ENCODE data around the gene ADGRG3. TPM values are rescaled to one million over a fixed set of nuclear protein-coding genes. Genes with fewer than 3 reads are reported as not detected.

Gene ADGRG3
- total and polyA plus RNA-seq, 10 of the 15 experiments (the other 5 are each of a cell fraction or from before 2014, with no cell fraction given): 0.10 to 0.11 (median 0.10) TPM; not detected in 7

GRCh38 chr16:57730771-57731730, 62.9 kb downstream of the ADGRG3 start (continued):
- TF ChIP-seq NR2C1 (IDR thresholded peaks at IDR 0.05) (no peak), NR2C2 (IDR thresholded peaks at IDR 0.05; ENCODE audit: borderline replicate concordance, control insufficient read depth, insufficient read length, low read depth) (no peak), CBFB (IDR thresholded peaks at IDR 0.05; ENCODE audit: low read depth) (no peak), RUNX3 (IDR thresholded peaks at IDR 0.05; ENCODE audit: low read length) (no peak), BHLHE40 (IDR thresholded peaks at IDR 0.05; ENCODE audit: borderline replicate concordance in 1 of 2, low read depth in 2 of 2, low read length in 1 of 2) (no peak), CHD4 (IDR thresholded peaks at IDR 0.05) (no peak), POLR2AphosphoS5 (IDR thresholded peaks at IDR 0.05; ENCODE audit: low read length) (no peak), SUPT20H (IDR thresholded peaks at IDR 0.05; ENCODE audit: borderline replicate concordance, control insufficient read depth, low read depth, low read length) (no peak), BACH1 (IDR thresholded peaks at IDR 0.05; ENCODE audit: borderline replicate concordance) (no peak)

DNA sequence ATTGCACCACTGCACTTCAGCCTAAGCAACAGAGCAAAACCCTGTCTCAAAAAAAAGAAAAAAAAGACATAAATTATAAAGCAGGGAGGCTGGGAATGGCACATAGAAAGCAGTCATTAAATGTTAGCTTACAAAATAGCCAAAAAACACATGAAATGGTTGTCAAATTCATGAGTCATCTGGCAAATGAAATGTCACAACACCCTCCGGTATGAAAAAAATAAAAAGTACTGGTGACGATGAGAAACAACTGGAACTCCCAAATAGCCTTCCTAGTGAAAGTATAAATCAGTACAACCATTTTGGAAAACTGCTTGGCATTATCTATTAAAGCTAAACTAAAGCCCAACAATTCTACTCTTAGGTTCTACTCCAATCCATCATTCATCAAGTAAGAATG, 63.9 kb downstream of the ADGRG3 start:
- peaks cover 4% of the 10 kb centered on the region; the same call in 2 of the 3 replicates for H3K9me3 ChIP-seq (replicated peaks; ENCODE audit: control insufficient read depth, insufficient read depth, low read length)
- no peak overlapping the region for H3K27ac ChIP-seq (ENCODE audit: control insufficient read depth, insufficient read depth)
- peaks cover 9% of the 10 kb centered on the region for H3K79me2 ChIP-seq (ENCODE audit: control insufficient read depth, insufficient read depth, low read length)
- H3K9ac ChIP-seq (ENCODE audit: control insufficient read depth, insufficient read depth, low read length): no peak overlapping the region
- intact Hi-C loops (cut with micrococcal nuclease; ENCODE audit: unreplicated experiment): no loop called here
- in situ Hi-C loops (cut with MboI): no loop called here
- FAIRE-seq (no peak), ATAC-seq (no peak), DNase-seq (ENCODE audit: low read depth, low spot score) (no peak)
- H3K4me2 ChIP-seq (ENCODE audit: control insufficient read depth, insufficient read depth): no peak overlapping the region
- peaks cover 10% of the 10 kb centered on the region for H3K4me1 ChIP-seq (ENCODE audit: control insufficient read depth, insufficient read depth, low read length)
- ChIA-PET CTCF (no interaction called here), POLR2A (interaction anchor here (1.0 kb wide), 1 partner anchor 19 kb away, joined by 4 read pairs; no protein-coding TSS in a partner anchor), RAD21 (ENCODE audit: unreplicated experiment) (no interaction called here), SMC1A (ENCODE audit: uncharacterized antibody, unreplicated experiment) (no interaction called here)
- no TSS peak for BruUV-seq (replicated peaks)
- no peaks in the 10 kb centered on the region for H4K20me1 ChIP-seq (ENCODE audit: control insufficient read depth, insufficient read depth)
- H3K4me3 ChIP-seq: no peak overlapping the region
- 98% methylated on average over 2 of the region's 2 CpGs for WGBS (ENCODE audit: insufficient coverage, insufficient replicate concordance, low lambda C conversion rate, missing lambda C conversion rate)
- no peaks in the 10 kb centered on the region for H3K36me3 ChIP-seq (ENCODE audit: control insufficient read depth in 2 of 2, insufficient read depth in 2 of 2, low read length in 1 of 2)
- no peak overlapping the region for H2AFZ ChIP-seq (ENCODE audit: control insufficient read depth, low read depth, low read length)
- H3K27me3 ChIP-seq (replicated peaks in 1 of 2; ENCODE audit: control insufficient read depth in 2 of 2, insufficient read depth in 2 of 2, low read length in 1 of 2): no peaks in the 10 kb centered on the region
- TF ChIP-seq GATAD2B (conservative IDR thresholded peaks at IDR 0.05; ENCODE audit: low read depth) (no peak), MYC (IDR thresholded peaks at IDR 0.05; ENCODE audit: insufficient read depth, insufficient read length, insufficient replicate concordance, low read length, severe bottlenecking) (no peak), MLLT1 (IDR thresholded peaks at IDR 0.05) (no peak), TAF1 (IDR thresholded peaks at IDR 0.05; ENCODE audit: borderline replicate concordance, low read depth, low read length) (no peak), FOXK2 (IDR thresholded peaks at IDR 0.05) (no peak), BCL11A (IDR thresholded peaks at IDR 0.05; ENCODE audit: low read depth, low read length) (no peak)
- TF ChIP-seq, protein P1, sequence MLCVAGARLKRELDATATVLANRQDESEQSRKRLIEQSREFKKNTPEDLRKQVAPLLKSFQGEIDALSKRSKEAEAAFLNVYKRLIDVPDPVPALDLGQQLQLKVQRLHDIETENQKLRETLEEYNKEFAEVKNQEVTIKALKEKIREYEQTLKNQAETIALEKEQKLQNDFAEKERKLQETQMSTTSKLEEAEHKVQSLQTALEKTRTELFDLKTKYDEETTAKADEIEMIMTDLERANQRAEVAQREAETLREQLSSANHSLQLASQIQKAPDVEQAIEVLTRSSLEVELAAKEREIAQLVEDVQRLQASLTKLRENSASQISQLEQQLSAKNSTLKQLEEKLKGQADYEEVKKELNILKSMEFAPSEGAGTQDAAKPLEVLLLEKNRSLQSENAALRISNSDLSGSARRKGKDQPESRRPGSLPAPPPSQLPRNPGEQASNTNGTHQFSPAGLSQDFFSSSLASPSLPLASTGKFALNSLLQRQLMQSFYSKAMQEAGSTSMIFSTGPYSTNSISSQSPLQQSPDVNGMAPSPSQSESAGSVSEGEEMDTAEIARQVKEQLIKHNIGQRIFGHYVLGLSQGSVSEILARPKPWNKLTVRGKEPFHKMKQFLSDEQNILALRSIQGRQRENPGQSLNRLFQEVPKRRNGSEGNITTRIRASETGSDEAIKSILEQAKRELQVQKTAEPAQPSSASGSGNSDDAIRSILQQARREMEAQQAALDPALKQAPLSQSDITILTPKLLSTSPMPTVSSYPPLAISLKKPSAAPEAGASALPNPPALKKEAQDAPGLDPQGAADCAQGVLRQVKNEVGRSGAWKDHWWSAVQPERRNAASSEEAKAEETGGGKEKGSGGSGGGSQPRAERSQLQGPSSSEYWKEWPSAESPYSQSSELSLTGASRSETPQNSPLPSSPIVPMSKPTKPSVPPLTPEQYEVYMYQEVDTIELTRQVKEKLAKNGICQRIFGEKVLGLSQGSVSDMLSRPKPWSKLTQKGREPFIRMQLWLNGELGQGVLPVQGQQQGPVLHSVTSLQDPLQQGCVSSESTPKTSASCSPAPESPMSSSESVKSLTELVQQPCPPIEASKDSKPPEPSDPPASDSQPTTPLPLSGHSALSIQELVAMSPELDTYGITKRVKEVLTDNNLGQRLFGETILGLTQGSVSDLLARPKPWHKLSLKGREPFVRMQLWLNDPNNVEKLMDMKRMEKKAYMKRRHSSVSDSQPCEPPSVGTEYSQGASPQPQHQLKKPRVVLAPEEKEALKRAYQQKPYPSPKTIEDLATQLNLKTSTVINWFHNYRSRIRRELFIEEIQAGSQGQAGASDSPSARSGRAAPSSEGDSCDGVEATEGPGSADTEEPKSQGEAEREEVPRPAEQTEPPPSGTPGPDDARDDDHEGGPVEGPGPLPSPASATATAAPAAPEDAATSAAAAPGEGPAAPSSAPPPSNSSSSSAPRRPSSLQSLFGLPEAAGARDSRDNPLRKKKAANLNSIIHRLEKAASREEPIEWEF (IDR thresholded peaks at IDR 0.05; ENCODE audit: insufficient replicate concordance, low read depth, low read length): no peak
